Naive thymus-derived CD4-positive, alpha-beta T cell (primary cell): ENCODE measurements around the gene UBXN10. TPM values are rescaled to one million over a fixed set of nuclear protein-coding genes. Genes with fewer than 3 reads are reported as not detected.

ENCODE experiments used
- ATAC-seq: fragments of 150-1000 bp; cut with Tn5 transposase; 2 replicates; pipeline ENCODE4 v1.10.0; 2021; ENCODE audit warnings: mild to moderate bottlenecking, moderate library complexity
- CTCF ChIA-PET: fragments of 350-600 bp; sonication (Branson Sonifier 250); formaldehyde crosslinking; loops from one replicate; lab custom pipeline; 2021; ENCODE audit warnings: antibody characterized with exemption; lab: Charles Lee
- POLR2A ChIA-PET: fragments of 350-600 bp; sonication (Branson Sonifier 250); formaldehyde crosslinking; loops from one replicate; lab custom pipeline; 2021; ENCODE audit warnings: antibody characterized with exemption, inconsistent platforms; lab: Charles Lee
- DNase-seq, 9 donors: peaks; one replicate each; pipeline versions ENCODE4 v3.0.0 to v3.0.0-alpha.2; 2020 to 2022; ENCODE audit warnings: mixed read lengths in 1 of 9
- H3K27ac ChIP-seq: one replicate; pipeline ENCODE4 v1.7.0; 2013; ENCODE audit warnings: mild to moderate bottlenecking, low read depth, low read length, moderate library complexity
- H3K27me3 ChIP-seq, 2 donors: one replicate each; pipeline ENCODE4 v1.7.0; 2013; ENCODE audit warnings: low read length in 2 of 2, mild to moderate bottlenecking in 2 of 2, moderate library complexity in 2 of 2; ENCODE audit not compliant: control insufficient read depth in 2 of 2, insufficient read depth in 2 of 2
- H3K36me3 ChIP-seq, 3 experiments: 1 replicate in 2 of 3; 2 replicates in 1 of 3; pipeline ENCODE4 v1.7.0; 2013; ENCODE audit warnings: low read length in 3 of 3, mild to moderate bottlenecking in 3 of 3, moderate library complexity in 1 of 3; ENCODE audit not compliant: insufficient read depth in 3 of 3, control insufficient read depth in 2 of 3
- H3K4me1 ChIP-seq, 2 donors: one replicate each; pipeline ENCODE4 v1.7.0; 2013; ENCODE audit warnings: low read length in 2 of 2, mild to moderate bottlenecking in 2 of 2, moderate library complexity in 1 of 2; ENCODE audit not compliant: control insufficient read depth in 2 of 2, insufficient read depth in 2 of 2
- H3K4me3 ChIP-seq: 2 replicates; pipeline ENCODE4 v1.7.0; 2013; ENCODE audit warnings: mild to moderate bottlenecking, low read length
- H3K9me3 ChIP-seq, 3 experiments: 1 replicate in 2 of 3; 2 replicates in 1 of 3; pipeline ENCODE4 v1.7.0; 2013; ENCODE audit warnings: low read length in 3 of 3; ENCODE audit not compliant: control insufficient read depth in 2 of 3
- H3K27ac Mint-ChIP-seq, 9 donors: one replicate each; pipeline ENCODE4 v1.8.0; 2020 to 2022; ENCODE audit warnings: mixed read lengths in 9 of 9, mild to moderate bottlenecking in 8 of 9, moderate library complexity in 5 of 9, inconsistent platforms in 2 of 9
- H3K27me3 Mint-ChIP-seq, 5 donors: one replicate each; pipeline ENCODE4 v1.8.0; 2021 to 2022; ENCODE audit warnings: mixed read lengths in 5 of 5, mild to moderate bottlenecking in 1 of 5
- H3K36me3 Mint-ChIP-seq, 5 donors: one replicate each; pipeline ENCODE4 v1.8.0; 2020 to 2022; ENCODE audit warnings: mixed read lengths in 5 of 5, mild to moderate bottlenecking in 3 of 5, inconsistent platforms in 1 of 5
- H3K4me1 Mint-ChIP-seq, 7 donors: one replicate each; pipeline ENCODE4 v1.8.0; 2020 to 2022; ENCODE audit warnings: mixed read lengths in 7 of 7, mild to moderate bottlenecking in 3 of 7, inconsistent platforms in 1 of 7
- H3K4me3 Mint-ChIP-seq, 10 donors: one replicate each; pipeline ENCODE4 v1.8.0; 2020 to 2022; ENCODE audit warnings: mild to moderate bottlenecking in 10 of 10, mixed read lengths in 10 of 10, moderate library complexity in 6 of 10, inconsistent platforms in 2 of 10
- H3K9me3 Mint-ChIP-seq, 11 donors: one replicate each; pipeline ENCODE4 v1.8.0; 2020 to 2022; ENCODE audit warnings: mixed read lengths in 11 of 11, mild to moderate bottlenecking in 4 of 11, inconsistent platforms in 1 of 11, moderate library complexity in 1 of 11
- intact Hi-C, 2 donors: fragments of 100-400 bp; cut with micrococcal nuclease; formaldehyde crosslinking; loops; one replicate each; pipeline ENCODE4 v1.15.1; 2023
- polyA plus RNA-seq, 2 donors: library from polyadenylated mRNA; unstranded; fragments of 300-500 nt; fragmentation: Illumina TruSeq; gene quantifications; one replicate each; pipeline ENCODE4 v1.2.3, GENCODE V29; 2021
- total RNA-seq, 6 experiments: library from RNA in 5 of 6; stranded (reverse) in 5 of 6; gene quantifications; 1 replicate in 5 of 6; 2 replicates in 1 of 6; pipeline ENCODE4 v1.2.3 and lab custom pipeline; 2021 to 2026

The UBXN10 gene
- total and polyA plus RNA-seq, 7 experiments from 2014 or later: 0.03 to 1.1 (median 0.55) TPM; not detected in 3

- Histone ChIP-seq H3K4me3 (no peak overlapping the region), H3K36me3 (no peaks in the 10 kb centered on the region), H3K27ac (no peak overlapping the region), H3K27me3 (no peaks in the 10 kb centered on the region), H3K4me1 (no peaks in the 10 kb centered on the region), H3K9me3 (no peaks in the 10 kb centered on the region)
- POLR2A ChIA-PET: no interaction called here
- Mint-ChIP-seq H3K36me3 (peaks cover 0 to under 1% (median 0%) of the 10 kb centered on the region in 5 donors), H3K27ac (no peak overlapping the region), H3K4me3 (no peak overlapping the region), H3K9me3 (no peaks in the 10 kb centered on the region), H3K27me3 (peaks cover 5 to 44% (median 8%) of the 10 kb centered on the region in 5 donors), H3K4me1 (peaks cover 0 to 7% (median 0%) of the 10 kb centered on the region in 7 donors)
- DNase-seq: no peak
- intact Hi-C loops: no loop called here
- no peak for ATAC-seq
- CTCF ChIA-PET: interaction anchor here (0.6 kb wide), 1 partner anchor 279 kb away, joined by 3 read pairs; no protein-coding TSS in a partner anchor
Measured at GRCh38 chr1:20197329-20197791, 11.5 kb downstream of the UBXN10 start.

- Histone ChIP-seq H3K27me3 (no peaks in the 10 kb centered on the region), H3K36me3 (no peaks in the 10 kb centered on the region), H3K4me3 (no peak overlapping the region), H3K27ac (no peak overlapping the region), H3K4me1 (no peaks in the 10 kb centered on the region), H3K9me3 (no peaks in the 10 kb centered on the region)
- ATAC-seq (no peak), DNase-seq (no peak)
- Mint-ChIP-seq H3K36me3 (no peaks in the 10 kb centered on the region), H3K27ac (no peak overlapping the region), H3K9me3 (no peaks in the 10 kb centered on the region), H3K4me1 (peaks cover 0 to 7% (median 0%) of the 10 kb centered on the region in 7 donors), H3K27me3 (peaks cover 5 to 43% (median 10%) of the 10 kb centered on the region in 5 donors), H3K4me3 (no peak overlapping the region)
- ChIA-PET POLR2A (no interaction called here), CTCF (interaction anchor here (0.6 kb wide), 1 partner anchor 13 kb away, joined by 4 read pairs; no protein-coding TSS in a partner anchor)
- intact Hi-C loops: no loop called here
Measured at GRCh38 chr1:20198296-20198695, 12.4 kb downstream of the UBXN10 start.

GRCh38 chr1:20198918-20199317 is 13.0 kb downstream of the UBXN10 start:
- H3K4me1 Mint-ChIP-seq: peaks cover 0 to 7% (median 0%) of the 10 kb centered on the region in 7 donors
- ChIA-PET POLR2A (no interaction called here), CTCF (interaction anchor here (0.6 kb wide), 1 partner anchor 13 kb away, joined by 4 read pairs; no protein-coding TSS in a partner anchor)
- no peak overlapping the region for H3K4me3 Mint-ChIP-seq
- H3K9me3 Mint-ChIP-seq: no peaks in the 10 kb centered on the region
- Histone ChIP-seq H3K27ac (no peak overlapping the region), H3K4me3 (no peak overlapping the region), H3K9me3 (no peaks in the 10 kb centered on the region), H3K36me3 (no peaks in the 10 kb centered on the region), H3K27me3 (no peaks in the 10 kb centered on the region), H3K4me1 (no peaks in the 10 kb centered on the region)
- ATAC-seq (no peak), DNase-seq (no peak)
- peaks cover 5 to 49% (median 14%) of the 10 kb centered on the region in 5 donors for H3K27me3 Mint-ChIP-seq
- H3K27ac Mint-ChIP-seq: no peak overlapping the region
- intact Hi-C loops: no loop called here
- H3K36me3 Mint-ChIP-seq: no peaks in the 10 kb centered on the region

GRCh38 chr1:20199403-20199802 is 13.5 kb downstream of the UBXN10 start:
- no peak overlapping the region for H3K27ac ChIP-seq
- intact Hi-C loops: no loop called here
- no peaks in the 10 kb centered on the region for H3K9me3 ChIP-seq
- CTCF ChIA-PET: interaction anchor here (0.9 kb wide), 1 partner anchor 13 kb away, joined by 3 read pairs; no protein-coding TSS in a partner anchor
- POLR2A ChIA-PET: no interaction called here
- H3K27me3 Mint-ChIP-seq: peaks cover 5 to 49% (median 14%) of the 10 kb centered on the region in 5 donors
- no peak for DNase-seq
- no peaks in the 10 kb centered on the region for H3K9me3 Mint-ChIP-seq
- H3K27ac Mint-ChIP-seq: no peak overlapping the region
- ATAC-seq: no peak
- peaks cover 0 to 7% (median 0%) of the 10 kb centered on the region in 7 donors for H3K4me1 Mint-ChIP-seq
- no peaks in the 10 kb centered on the region for H3K36me3 ChIP-seq
- H3K4me1 ChIP-seq: no peaks in the 10 kb centered on the region
- H3K36me3 Mint-ChIP-seq: no peaks in the 10 kb centered on the region
- H3K4me3 ChIP-seq: no peak overlapping the region
- H3K4me3 Mint-ChIP-seq: no peak overlapping the region
- no peaks in the 10 kb centered on the region for H3K27me3 ChIP-seq

GRCh38 chr1:20199840-20200239 is 13.9 kb downstream of the UBXN10 start:
- no peaks in the 10 kb centered on the region for H3K27me3 ChIP-seq

GRCh38 chr1:20200966-20201365 is 15.1 kb downstream of the UBXN10 start:
- Histone ChIP-seq H3K27ac (no peak overlapping the region), H3K27me3 (no peaks in the 10 kb centered on the region), H3K4me3 (no peak overlapping the region), H3K36me3 (no peaks in the 10 kb centered on the region), H3K4me1 (no peaks in the 10 kb centered on the region), H3K9me3 (no peaks in the 10 kb centered on the region)
- no peak overlapping the region for H3K4me3 Mint-ChIP-seq
- H3K9me3 Mint-ChIP-seq: peaks cover 0 to 1% (median 0%) of the 10 kb centered on the region in 11 donors
- no peaks in the 10 kb centered on the region for H3K4me1 Mint-ChIP-seq
- ChIA-PET POLR2A (no interaction called here), CTCF (interaction anchor here (0.7 to 1.1 kb wide), 2 partner anchors 10 to 12 kb away, joined by 3 to 4 read pairs; no protein-coding TSS in a partner anchor)
- peaks cover 0 to 46% (median 14%) of the 10 kb centered on the region in 5 donors for H3K27me3 Mint-ChIP-seq
- intact Hi-C loops: no loop called here
- ATAC-seq (no peak), DNase-seq (no peak)
- H3K36me3 Mint-ChIP-seq: no peaks in the 10 kb centered on the region
- H3K27ac Mint-ChIP-seq: no peak overlapping the region

More at GRCh38 chr1:20199840-20200239, 13.9 kb downstream of the UBXN10 start:
- intact Hi-C loops: no loop called here
- ATAC-seq: no peak
- Histone ChIP-seq H3K4me1 (no peaks in the 10 kb centered on the region), H3K36me3 (no peaks in the 10 kb centered on the region), H3K27ac (no peak overlapping the region), H3K9me3 (no peaks in the 10 kb centered on the region), H3K4me3 (no peak overlapping the region)
- Mint-ChIP-seq H3K4me3 (no peak overlapping the region), H3K27me3 (peaks cover 5 to 49% (median 14%) of the 10 kb centered on the region in 5 donors), H3K4me1 (peaks cover 0 to 5% (median 0%) of the 10 kb centered on the region in 7 donors), H3K9me3 (peaks cover 0 to 1% (median 0%) of the 10 kb centered on the region in 11 donors), H3K36me3 (no peaks in the 10 kb centered on the region), H3K27ac (no peak overlapping the region)
- DNase-seq: no peak
- ChIA-PET CTCF (interaction anchor here (0.7 to 0.9 kb wide), 2 partner anchors 13 to 27 kb away, joined by 3 read pairs; no protein-coding TSS in a partner anchor), POLR2A (no interaction called here)
